HepG2 (cell line): ENCODE data around the gene PGP. TPM values are rescaled to one million over a fixed set of nuclear protein-coding genes. Genes with fewer than 3 reads are reported as not detected.

Source experiments
- ATAC-seq: fragments of 200-7000 bp; cut with Tn5 transposase; 3 replicates; pipeline ENCODE4 v1.9.1; 2020; ENCODE audit warnings: mild to moderate bottlenecking, moderate library complexity
- BruUV-seq: library from RNA; stranded (reverse); fragments of 400-500 nt; replicated peaks from 2 replicates; lab custom pipeline; 2021; lab: Mats Ljungman, UMichigan
- CTCF ChIA-PET: fragments of 300-600 bp; formaldehyde crosslinking; extraction: SDS; loops from one replicate; lab custom pipeline; 2021; ENCODE audit warnings: low total read pairs, inconsistent platforms, low intra/inter-chr PET ratio; lab: Yijun Ruan, JAX
- POLR2A ChIA-PET: fragments of 350-600 bp; sonication (Branson Sonifier 250); formaldehyde crosslinking; loops from one replicate; lab custom pipeline; 2020; ENCODE audit warnings: antibody characterized with exemption, inconsistent platforms; lab: Yijun Ruan, JAX
- DNase-seq: peaks from one replicate; pipeline ENCODE4 v3.0.0-alpha.2; 2015; ENCODE audit warnings: low spot score
- FAIRE-seq: peaks from 3 replicates; lab custom pipeline; 2011; peaks lifted over from hg19 to GRCh38; lab: Jason Lieb, UNC
- H2AFZ ChIP-seq: one replicate; pipeline ENCODE4 v1.6.1; 2011; ENCODE audit warnings: low read length, inconsistent platforms
- H3K27ac ChIP-seq: fragments of 300-600 bp; 3 replicates; pipeline ENCODE4 v1.8.0; 2011; ENCODE audit warnings: mixed run types, mild to moderate bottlenecking, mixed read lengths, low read length, inconsistent platforms; ENCODE audit not compliant: insufficient read depth; ENCODE audit errors: extremely low read length
- H3K27me3 ChIP-seq, 2 experiments: fragments of 200-600 bp in 1 of 2; 2 replicates in 1 of 2; 3 replicates in 1 of 2; pipeline versions ENCODE4 v1.6.0 to v1.8.0; 2011; ENCODE audit warnings: low read length in 2 of 2, mild to moderate bottlenecking in 2 of 2, moderate library complexity in 2 of 2, inconsistent platforms in 1 of 2; ENCODE audit not compliant: insufficient read depth in 2 of 2, control insufficient read depth in 1 of 2
- H3K36me3 ChIP-seq, 2 experiments: fragments of 200-600 bp in 1 of 2; replicated peaks in 1 of 2; 2 replicates in 1 of 2; 3 replicates in 1 of 2; pipeline versions ENCODE4 v1.5.1 to v1.8.0; 2011; ENCODE audit warnings: low read length in 2 of 2, inconsistent platforms in 1 of 2; ENCODE audit not compliant: insufficient read depth in 2 of 2, control insufficient read depth in 1 of 2
- H3K4me1 ChIP-seq: 2 replicates; pipeline ENCODE4 v1.5.1; 2012; ENCODE audit warnings: low read length, inconsistent platforms; ENCODE audit not compliant: insufficient read depth
- H3K4me2 ChIP-seq: 2 replicates; pipeline ENCODE4 v1.6.0; 2011; ENCODE audit warnings: low read depth, low read length, inconsistent platforms
- H3K4me3 ChIP-seq, 3 experiments: fragments of 200-600 bp in 1 of 3; sonication (generic), shearing (Covaris generic) in 1 of 3; replicated peaks in 1 of 3; 2 replicates each; pipeline ENCODE4 v1.5.1; 2011 to 2016; ENCODE audit warnings: low read length in 3 of 3, inconsistent platforms in 2 of 3, low read depth in 2 of 3, mild to moderate bottlenecking in 2 of 3, control low read depth in 1 of 3, mixed read lengths in 1 of 3; ENCODE audit not compliant: insufficient read depth in 1 of 3
- H3K79me2 ChIP-seq: one replicate; pipeline ENCODE4 v1.6.1; 2011; ENCODE audit warnings: low read length, inconsistent platforms; ENCODE audit not compliant: insufficient read depth
- H3K9ac ChIP-seq: 2 replicates; pipeline ENCODE4 v1.6.0; 2011; ENCODE audit warnings: mild to moderate bottlenecking, low read depth, low read length, inconsistent platforms; ENCODE audit not compliant: insufficient read depth
- H3K9me3 ChIP-seq: 2 replicates; pipeline ENCODE4 v1.5.1; 2012; ENCODE audit warnings: mild to moderate bottlenecking, low read length
- H4K20me1 ChIP-seq: 2 replicates; pipeline ENCODE4 v1.6.0; 2011; ENCODE audit warnings: inconsistent platforms, mild to moderate bottlenecking, low read length, moderate library complexity; ENCODE audit not compliant: insufficient read depth
- CBX1 ChIP-seq: IDR thresholded peaks from one replicate; pipeline ENCODE4 v1.6.1; 2016; ENCODE audit warnings: antibody characterized with exemption, low read depth
- NONO ChIP-seq, 2 experiments: fragments of 450-650 bp in 1 of 2; sonication (generic) in 1 of 2; formaldehyde crosslinking in 1 of 2; IDR thresholded peaks in 1 of 2; conservative IDR thresholded peaks in 1 of 2; 2 replicates each; pipeline versions ENCODE4 v1.6.1 to v1.8.0; 2017 to 2022; ENCODE audit warnings: mild to moderate bottlenecking in 1 of 2, missing genetic modification reagents in 1 of 2, moderate library complexity in 1 of 2
- POLR2A ChIP-seq, 2 experiments: IDR thresholded peaks; 2 replicates each; pipeline ENCODE4 v1.6.1; 2011; ENCODE audit warnings: low read depth in 2 of 2, low read length in 2 of 2, mild to moderate bottlenecking in 1 of 2, moderate library complexity in 1 of 2; ENCODE audit not compliant: insufficient read depth in 1 of 2
- ZEB1 ChIP-seq: IDR thresholded peaks from 2 replicates; pipeline ENCODE4 v1.6.1; 2012; ENCODE audit warnings: mild to moderate bottlenecking, low read depth, inconsistent platforms; ENCODE audit not compliant: insufficient replicate concordance
- ZNF451 ChIP-seq: sonication (generic); formaldehyde crosslinking; IDR thresholded peaks from 2 replicates; pipeline ENCODE4 v1.5.0; 2020; ENCODE audit warnings: mild to moderate bottlenecking, missing genetic modification reagents
- ZNF773 ChIP-seq: sonication (generic); formaldehyde crosslinking; IDR thresholded peaks from 2 replicates; pipeline ENCODE4 v1.4.0; 2020; ENCODE audit warnings: missing genetic modification reagents, borderline replicate concordance
- ZNF777 ChIP-seq: sonication (generic); formaldehyde crosslinking; IDR thresholded peaks from 2 replicates; pipeline ENCODE4 v1.4.0; 2020; ENCODE audit warnings: missing genetic modification reagents
- WGBS: methylation state at CpG from one replicate; pipeline ENCODE4 v1.1.6; 2017; ENCODE audit warnings: low lambda C conversion rate; 5-methylcytosine and 5-hydroxymethylcytosine counted together
- in situ Hi-C: cut with HindIII; loops from 2 replicates; pipeline ENCODE4 v1.10.0; 2017; ENCODE audit warnings: low pct_unique_long_range_greater_than_20kb; ENCODE audit not compliant: extremely low pct_ligation_motif_present
- intact Hi-C: fragments of 100-400 bp; cut with micrococcal nuclease; formaldehyde crosslinking; loops from one replicate; pipeline ENCODE4 v1.10.0; 2022; ENCODE audit not compliant: unreplicated experiment
- polyA plus RNA-seq, 8 experiments: library from polyadenylated mRNA; depleted of rRNA in 3 of 8; stranded (reverse) in 7 of 8; unstranded in 1 of 8; fragments of >200 nt; fragmentation: Illumina TruSeq in 4 of 8; extraction: Trizol in 4 of 8; gene quantifications; 2 replicates each; pipeline versions ENCODE4 v1.2.1 to v1.2.3, GENCODE V29; 2011 to 2016; ENCODE audit warnings: low read depth in 4 of 8, missing spikeins in 1 of 8, mixed read lengths in 1 of 8; ENCODE audit not compliant: insufficient read depth in 1 of 8
- total RNA-seq, 5 experiments: library from RNA; depleted of rRNA; stranded (reverse); fragments of >200 nt; fragmentation: Illumina TruSeq; extraction: Trizol; gene quantifications; 2 replicates each; pipeline ENCODE4 v1.2.3, GENCODE V29; 2016; ENCODE audit warnings: low read depth in 1 of 5
- TF ChIP-seq, protein P1 (sequence below): sonication (generic); formaldehyde crosslinking; IDR thresholded peaks from 2 replicates; pipeline ENCODE4 v1.4.0; 2020; ENCODE audit warnings: missing genetic modification reagents

PGP gene
- total and polyA plus RNA-seq, 2 of the 13 experiments (the other 11 are each of a cell fraction or from before 2014, with no cell fraction given): 7.3 to 18.3 TPM

- TF ChIP-seq ZEB1 (peak; percentile 28), CBX1 (no peak), POLR2A (IDR thresholded peaks at IDR 0.05; ENCODE audit: insufficient read depth in 1 of 2, low read depth in 2 of 2, low read length in 2 of 2) (0 out of 4 replicates have a peak, but pooled peaks of 1 of the 2 experiments have one; percentile 27), ZNF777 (CRISPR knock-in tag) (0 out of 2 replicates have a peak, but pooled peaks have one; percentile 6), ZNF451 (CRISPR knock-in tag) (no peak), ZNF773 (0 out of 2 replicates have a peak, but pooled peaks have one; percentile 17), NONO (IDR thresholded peaks at IDR 0.05) (no peak), NONO (CRISPR knock-in tag; conservative IDR thresholded peaks at IDR 0.05) (0 out of 2 replicates have a peak, but pooled peaks have one; percentile 3)
- TF ChIP-seq, protein P1, sequence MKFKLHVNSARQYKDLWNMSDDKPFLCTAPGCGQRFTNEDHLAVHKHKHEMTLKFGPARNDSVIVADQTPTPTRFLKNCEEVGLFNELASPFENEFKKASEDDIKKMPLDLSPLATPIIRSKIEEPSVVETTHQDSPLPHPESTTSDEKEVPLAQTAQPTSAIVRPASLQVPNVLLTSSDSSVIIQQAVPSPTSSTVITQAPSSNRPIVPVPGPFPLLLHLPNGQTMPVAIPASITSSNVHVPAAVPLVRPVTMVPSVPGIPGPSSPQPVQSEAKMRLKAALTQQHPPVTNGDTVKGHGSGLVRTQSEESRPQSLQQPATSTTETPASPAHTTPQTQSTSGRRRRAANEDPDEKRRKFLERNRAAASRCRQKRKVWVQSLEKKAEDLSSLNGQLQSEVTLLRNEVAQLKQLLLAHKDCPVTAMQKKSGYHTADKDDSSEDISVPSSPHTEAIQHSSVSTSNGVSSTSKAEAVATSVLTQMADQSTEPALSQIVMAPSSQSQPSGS: no peak
- DNase-seq (no peak), FAIRE-seq (no peak), ATAC-seq (no peak; the same call in 2 of the 3 replicates)
- Histone ChIP-seq H3K9me3 (no peaks in the 10 kb centered on the region), H2AFZ (no peak overlapping the region), H3K4me3 (peak overlapping the region in 2 of 3 experiments; percentile 28 to 55; a peak in 3 of 6 replicates), H3K27ac (no peak overlapping the region), H3K27me3 (no peaks in the 10 kb centered on the region), H3K9ac (no peak overlapping the region), H3K36me3 (peaks cover 6 to 13% of the 10 kb centered on the region in 2 experiments; a peak in 4 of 5 replicates), H3K4me1 (peaks cover 31% of the 10 kb centered on the region), H4K20me1 (0 out of 2 replicates have a peak, but pooled peaks cover 2% of the 10 kb centered on the region), H3K4me2 (peak overlapping the region; percentile 53), H3K79me2 (no peaks in the 10 kb centered on the region)
- no TSS peak for BruUV-seq
- POLR2A ChIA-PET: interaction anchor here (1.0 kb wide), 1 partner anchor 11 kb away, joined by 3 read pairs; no protein-coding TSS in a partner anchor
- WGBS: 53% methylated on average over 8 of the region's 40 CpGs
- CTCF ChIA-PET: no interaction called here
- in situ Hi-C loops (no loop called here), intact Hi-C loops (no loop called here)
These were observed 22.5 kb upstream of the PGP start for GRCh38 chr16:2237102-2237482.
